Activated naive CD8-positive, alpha-beta T cell treated with anti-CD3 and anti-CD28 coated beads, Interleukin-2, amount 50 U/mL, for 16 hours (primary cell): Measurements from ENCODE around the gene CD38.
"Not testable (repeated sequence)": the region's sequence is repeated elsewhere in the genome, so short reads cannot be mapped to it uniquely, and the experiment has no call there.

Experiments
- DNase-seq: peaks from one replicate; pipeline ENCODE4 v3.0.0-alpha.2; 2020; ENCODE audit warnings: low read depth, low spot score

The CD38 gene

GRCh38 chr4:15778289-15779241 lies at the start of gene CD38:
TSS of gene CD38 (plus strand) at chr4:15778328. CDS start at chr4:15778415, 87 bp downstream.
- DNase-seq = peak; percentile 37

- DNase-seq = no peak
Observed at GRCh38 chr4:15729910-15730533, 48.1 kb upstream of the CD38 start.

- not testable (repeated sequence) for DNase-seq
Observed at GRCh38 chr4:15733061-15733460, 45.1 kb upstream of the CD38 start.

GRCh38 chr4:15735536-15735935 lies 42.6 kb upstream of the CD38 start:
- no peak for DNase-seq

- DNase-seq = no peak
Observed at GRCh38 chr4:15736514-15737050, 41.5 kb upstream of the CD38 start.

- no peak for DNase-seq
Observed at GRCh38 chr4:15737255-15737654, 40.9 kb upstream of the CD38 start.

- no peak for DNase-seq
Observed at GRCh38 chr4:15738877-15739276, 39.3 kb upstream of the CD38 start.

- no peak for DNase-seq
Observed at GRCh38 chr4:15740764-15741404, 37.2 kb upstream of the CD38 start.

GRCh38 chr4:15742083-15742582 lies 36.0 kb upstream of the CD38 start:
- DNase-seq = no peak

GRCh38 chr4:15742637-15743036 lies 35.5 kb upstream of the CD38 start:
- no peak for DNase-seq

- DNase-seq = no peak
Observed at GRCh38 chr4:15744016-15744545, 34.0 kb upstream of the CD38 start.

- DNase-seq = no peak
Observed at GRCh38 chr4:15746110-15746509, 32.0 kb upstream of the CD38 start.

GRCh38 chr4:15749001-15749400 lies 29.1 kb upstream of the CD38 start:
- no peak for DNase-seq

GRCh38 chr4:15751153-15751552 lies 27.0 kb upstream of the CD38 start:
- DNase-seq = no peak

- DNase-seq = no peak
Observed at GRCh38 chr4:15753081-15753480, 25.0 kb upstream of the CD38 start.

- DNase-seq = no peak
Observed at GRCh38 chr4:15753786-15754185, 24.3 kb upstream of the CD38 start.

GRCh38 chr4:15754323-15754722 lies 23.8 kb upstream of the CD38 start:
- no peak for DNase-seq

- peak; percentile 23 for DNase-seq
Observed at GRCh38 chr4:15755321-15756155, 22.6 kb upstream of the CD38 start.

- DNase-seq = peak; percentile 52
Observed at GRCh38 chr4:15756361-15756861, 21.7 kb upstream of the CD38 start.

GRCh38 chr4:15757054-15757453 lies 21.1 kb upstream of the CD38 start:
- DNase-seq = no peak

- no peak for DNase-seq
Observed at GRCh38 chr4:15758294-15758693, 19.8 kb upstream of the CD38 start.
